H1 (cell line): ENCODE measurements around the gene SMYD5. TPM values are rescaled to one million over a fixed set of nuclear protein-coding genes. Genes with fewer than 3 reads are reported as not detected.

Experiments
- BCL11A ChIP-seq, 2 experiments: IDR thresholded peaks; one replicate each; pipeline ENCODE4 v1.6.1; 2011; ENCODE audit warnings: low read depth in 2 of 2, low read length in 2 of 2, mild to moderate bottlenecking in 2 of 2
- BRCA1 ChIP-seq: IDR thresholded peaks from 2 replicates; pipeline ENCODE4 v1.6.1; 2012; ENCODE audit warnings: low read depth, low read length, improper control_type of control experiment
- FOSL1 ChIP-seq: IDR thresholded peaks from 2 replicates; pipeline ENCODE4 v1.6.1; 2011; ENCODE audit warnings: mild to moderate bottlenecking, low read depth, low read length, moderate library complexity; ENCODE audit not compliant: insufficient read depth
- POLR2A ChIP-seq, 2 experiments: IDR thresholded peaks; 1 replicate in 1 of 2; 2 replicates in 1 of 2; pipeline ENCODE4 v1.6.1; 2011; ENCODE audit warnings: low read depth in 2 of 2, low read length in 2 of 2, mild to moderate bottlenecking in 2 of 2; ENCODE audit errors: control extremely low read depth in 1 of 2
- POLR2AphosphoS5 ChIP-seq: IDR thresholded peaks from 2 replicates; pipeline ENCODE4 v1.6.1; 2011; ENCODE audit warnings: low read depth, low read length
- POU5F1 ChIP-seq: IDR thresholded peaks from 2 replicates; pipeline ENCODE4 v1.6.1; 2011; ENCODE audit warnings: low read depth, mild to moderate bottlenecking, low read length, moderate library complexity
- RAD21 ChIP-seq, 2 experiments: IDR thresholded peaks in 1 of 2; conservative IDR thresholded peaks in 1 of 2; 2 replicates each; pipeline ENCODE4 v1.6.1; 2011; ENCODE audit warnings: low read depth in 2 of 2, low read length in 2 of 2, improper control_type of control experiment in 1 of 2, inconsistent platforms in 1 of 2, mild to moderate bottlenecking in 1 of 2, moderate library complexity in 1 of 2
- RBBP5 ChIP-seq: IDR thresholded peaks from 2 replicates; pipeline ENCODE4 v1.7.1; 2012; ENCODE audit warnings: low read depth, mild to moderate bottlenecking, inconsistent platforms, low read length, moderate library complexity, borderline replicate concordance
- RFX5 ChIP-seq: IDR thresholded peaks from 2 replicates; pipeline ENCODE4 v1.6.1; 2011; ENCODE audit warnings: low read depth, low read length, improper control_type of control experiment, borderline replicate concordance
- RXRA ChIP-seq: IDR thresholded peaks from 2 replicates; pipeline ENCODE4 v1.6.1; 2011; ENCODE audit warnings: low read depth, mild to moderate bottlenecking, low read length, moderate library complexity; ENCODE audit not compliant: insufficient read depth
- SRF ChIP-seq: IDR thresholded peaks from 2 replicates; pipeline ENCODE4 v1.6.1; 2011; ENCODE audit warnings: mild to moderate bottlenecking, low read depth, low read length, moderate library complexity
- TBP ChIP-seq: IDR thresholded peaks from 2 replicates; pipeline ENCODE4 v1.6.1; 2011; ENCODE audit warnings: low read depth, low read length, improper control_type of control experiment
- polyA plus RNA-seq, 7 experiments: library from polyadenylated mRNA; depleted of rRNA in 3 of 7; stranded (reverse) in 5 of 7; unstranded in 2 of 7; fragments of >200 nt in 5 of 7; fragments of 200-250 nt in 2 of 7; gene quantifications; 1 replicate in 5 of 7; 2 replicates in 1 of 7; 4 replicates in 1 of 7; pipeline versions ENCODE4 v1.2.1 to v1.2.3, GENCODE V29; 2011 to 2013; ENCODE audit warnings: missing spikeins in 2 of 7, mixed read lengths in 2 of 7
- total RNA-seq: library from RNA; stranded (reverse); fragmentation: NEBNext Ultra II Directional; extraction: Animal tissue kit (Norgen Biotek cat#: 25700); gene quantifications from 2 replicates; pipeline ENCODE4 v1.2.1, GENCODE V29; 2021
- TF ChIP-seq, protein P1 (sequence below): fragments of 300-600 bp; sonication (generic); IDR thresholded peaks from 2 replicates; pipeline ENCODE4 v1.7.1; 2012; ENCODE audit warnings: low read length, moderate library complexity, mild to moderate bottlenecking, inconsistent platforms; ENCODE audit not compliant: insufficient replicate concordance

The SMYD5 gene
- total and polyA plus RNA-seq, 2 of the 8 experiments (the other 6 are each of a cell fraction or from before 2014, with no cell fraction given) = 35.2 to 56.7 TPM

DNA sequence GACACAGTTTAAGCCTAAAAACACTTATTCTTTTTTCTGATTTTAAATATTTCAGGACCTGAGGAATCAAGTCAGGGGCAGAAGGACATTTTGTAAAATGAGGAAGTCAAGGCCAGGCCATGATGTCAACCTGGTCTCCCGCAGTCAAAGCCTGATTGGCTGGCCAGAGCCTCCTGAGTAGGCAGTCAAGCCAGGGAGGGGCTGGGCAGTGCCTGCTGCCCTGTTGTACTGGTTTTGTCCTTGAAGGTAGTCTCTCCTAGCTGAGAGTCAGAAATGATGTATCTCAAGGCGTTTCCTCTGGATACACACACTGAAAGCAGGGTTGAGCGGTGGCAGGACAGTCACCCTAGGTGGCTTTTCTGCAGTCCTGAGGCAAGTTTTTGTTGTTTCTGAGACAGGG is 39.9 kb downstream of the SMYD5 start (continued):
- TF ChIP-seq, protein P1, sequence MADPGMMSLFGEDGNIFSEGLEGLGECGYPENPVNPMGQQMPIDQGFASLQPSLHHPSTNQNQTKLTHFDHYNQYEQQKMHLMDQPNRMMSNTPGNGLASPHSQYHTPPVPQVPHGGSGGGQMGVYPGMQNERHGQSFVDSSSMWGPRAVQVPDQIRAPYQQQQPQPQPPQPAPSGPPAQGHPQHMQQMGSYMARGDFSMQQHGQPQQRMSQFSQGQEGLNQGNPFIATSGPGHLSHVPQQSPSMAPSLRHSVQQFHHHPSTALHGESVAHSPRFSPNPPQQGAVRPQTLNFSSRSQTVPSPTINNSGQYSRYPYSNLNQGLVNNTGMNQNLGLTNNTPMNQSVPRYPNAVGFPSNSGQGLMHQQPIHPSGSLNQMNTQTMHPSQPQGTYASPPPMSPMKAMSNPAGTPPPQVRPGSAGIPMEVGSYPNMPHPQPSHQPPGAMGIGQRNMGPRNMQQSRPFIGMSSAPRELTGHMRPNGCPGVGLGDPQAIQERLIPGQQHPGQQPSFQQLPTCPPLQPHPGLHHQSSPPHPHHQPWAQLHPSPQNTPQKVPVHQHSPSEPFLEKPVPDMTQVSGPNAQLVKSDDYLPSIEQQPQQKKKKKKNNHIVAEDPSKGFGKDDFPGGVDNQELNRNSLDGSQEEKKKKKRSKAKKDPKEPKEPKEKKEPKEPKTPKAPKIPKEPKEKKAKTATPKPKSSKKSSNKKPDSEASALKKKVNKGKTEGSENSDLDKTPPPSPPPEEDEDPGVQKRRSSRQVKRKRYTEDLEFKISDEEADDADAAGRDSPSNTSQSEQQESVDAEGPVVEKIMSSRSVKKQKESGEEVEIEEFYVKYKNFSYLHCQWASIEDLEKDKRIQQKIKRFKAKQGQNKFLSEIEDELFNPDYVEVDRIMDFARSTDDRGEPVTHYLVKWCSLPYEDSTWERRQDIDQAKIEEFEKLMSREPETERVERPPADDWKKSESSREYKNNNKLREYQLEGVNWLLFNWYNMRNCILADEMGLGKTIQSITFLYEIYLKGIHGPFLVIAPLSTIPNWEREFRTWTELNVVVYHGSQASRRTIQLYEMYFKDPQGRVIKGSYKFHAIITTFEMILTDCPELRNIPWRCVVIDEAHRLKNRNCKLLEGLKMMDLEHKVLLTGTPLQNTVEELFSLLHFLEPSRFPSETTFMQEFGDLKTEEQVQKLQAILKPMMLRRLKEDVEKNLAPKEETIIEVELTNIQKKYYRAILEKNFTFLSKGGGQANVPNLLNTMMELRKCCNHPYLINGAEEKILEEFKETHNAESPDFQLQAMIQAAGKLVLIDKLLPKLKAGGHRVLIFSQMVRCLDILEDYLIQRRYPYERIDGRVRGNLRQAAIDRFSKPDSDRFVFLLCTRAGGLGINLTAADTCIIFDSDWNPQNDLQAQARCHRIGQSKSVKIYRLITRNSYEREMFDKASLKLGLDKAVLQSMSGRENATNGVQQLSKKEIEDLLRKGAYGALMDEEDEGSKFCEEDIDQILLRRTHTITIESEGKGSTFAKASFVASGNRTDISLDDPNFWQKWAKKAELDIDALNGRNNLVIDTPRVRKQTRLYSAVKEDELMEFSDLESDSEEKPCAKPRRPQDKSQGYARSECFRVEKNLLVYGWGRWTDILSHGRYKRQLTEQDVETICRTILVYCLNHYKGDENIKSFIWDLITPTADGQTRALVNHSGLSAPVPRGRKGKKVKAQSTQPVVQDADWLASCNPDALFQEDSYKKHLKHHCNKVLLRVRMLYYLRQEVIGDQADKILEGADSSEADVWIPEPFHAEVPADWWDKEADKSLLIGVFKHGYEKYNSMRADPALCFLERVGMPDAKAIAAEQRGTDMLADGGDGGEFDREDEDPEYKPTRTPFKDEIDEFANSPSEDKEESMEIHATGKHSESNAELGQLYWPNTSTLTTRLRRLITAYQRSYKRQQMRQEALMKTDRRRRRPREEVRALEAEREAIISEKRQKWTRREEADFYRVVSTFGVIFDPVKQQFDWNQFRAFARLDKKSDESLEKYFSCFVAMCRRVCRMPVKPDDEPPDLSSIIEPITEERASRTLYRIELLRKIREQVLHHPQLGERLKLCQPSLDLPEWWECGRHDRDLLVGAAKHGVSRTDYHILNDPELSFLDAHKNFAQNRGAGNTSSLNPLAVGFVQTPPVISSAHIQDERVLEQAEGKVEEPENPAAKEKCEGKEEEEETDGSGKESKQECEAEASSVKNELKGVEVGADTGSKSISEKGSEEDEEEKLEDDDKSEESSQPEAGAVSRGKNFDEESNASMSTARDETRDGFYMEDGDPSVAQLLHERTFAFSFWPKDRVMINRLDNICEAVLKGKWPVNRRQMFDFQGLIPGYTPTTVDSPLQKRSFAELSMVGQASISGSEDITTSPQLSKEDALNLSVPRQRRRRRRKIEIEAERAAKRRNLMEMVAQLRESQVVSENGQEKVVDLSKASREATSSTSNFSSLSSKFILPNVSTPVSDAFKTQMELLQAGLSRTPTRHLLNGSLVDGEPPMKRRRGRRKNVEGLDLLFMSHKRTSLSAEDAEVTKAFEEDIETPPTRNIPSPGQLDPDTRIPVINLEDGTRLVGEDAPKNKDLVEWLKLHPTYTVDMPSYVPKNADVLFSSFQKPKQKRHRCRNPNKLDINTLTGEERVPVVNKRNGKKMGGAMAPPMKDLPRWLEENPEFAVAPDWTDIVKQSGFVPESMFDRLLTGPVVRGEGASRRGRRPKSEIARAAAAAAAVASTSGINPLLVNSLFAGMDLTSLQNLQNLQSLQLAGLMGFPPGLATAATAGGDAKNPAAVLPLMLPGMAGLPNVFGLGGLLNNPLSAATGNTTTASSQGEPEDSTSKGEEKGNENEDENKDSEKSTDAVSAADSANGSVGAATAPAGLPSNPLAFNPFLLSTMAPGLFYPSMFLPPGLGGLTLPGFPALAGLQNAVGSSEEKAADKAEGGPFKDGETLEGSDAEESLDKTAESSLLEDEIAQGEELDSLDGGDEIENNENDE = no peak
- TF ChIP-seq SRF (no peak), RAD21 (IDR thresholded peaks at IDR 0.05 in 1 of 2, conservative IDR thresholded peaks at IDR 0.05 in 1 of 2; ENCODE audit: low read depth in 2 of 2, low read length in 2 of 2) (no peak), BCL11A (IDR thresholded peaks at IDR 0.05; ENCODE audit: low read depth in 2 of 2, low read length in 2 of 2) (no peak), POU5F1 (no peak), POLR2AphosphoS5 (peak; percentile 25; the same call in 1 of the 2 replicates), POLR2A (IDR thresholded peaks at IDR 0.05; ENCODE audit: control extremely low read depth in 1 of 2, low read depth in 2 of 2, low read length in 2 of 2) (peak in 1 of 2 experiments; percentile 43; a peak in 2 of 3 replicates), BRCA1 (no peak), RBBP5 (no peak), TBP (no peak), FOSL1 (no peak), RXRA (no peak), RFX5 (no peak)
